ENCODE results near the gene STXBP1. TPM values are rescaled to one million over a fixed set of nuclear protein-coding genes. Genes with fewer than 3 reads are reported as not detected.

Gene STXBP1
- total and polyA plus RNA-seq, 9 of the 15 experiments (the other 6 are each of a cell fraction or from before 2014, with no cell fraction given): 4.6 to 35.1 (median 9.7) TPM

DNA sequence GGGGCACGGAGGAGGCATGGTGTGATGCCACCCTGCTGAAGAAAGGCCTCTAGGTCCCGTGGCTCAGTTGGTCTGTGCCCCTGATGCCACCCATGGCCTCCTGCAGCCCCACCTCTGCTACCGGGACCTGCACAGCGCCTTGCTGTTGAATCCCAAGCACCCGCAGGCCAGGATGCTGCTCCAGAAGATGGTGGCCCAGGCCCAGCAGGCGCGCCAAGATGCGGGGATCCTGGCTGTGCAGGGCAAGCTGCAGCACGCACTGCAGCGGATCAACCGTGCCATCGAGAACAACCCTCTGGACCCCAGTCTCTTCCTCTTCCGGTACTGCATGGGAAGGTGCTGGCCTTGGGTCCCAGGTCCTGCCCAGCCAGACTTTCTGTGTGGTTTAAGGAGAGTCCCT is 110.9 kb downstream of the STXBP1 start:
- H3K79me2 ChIP-seq (ENCODE audit: control insufficient read depth, insufficient read depth, low read length): no peaks in the 10 kb centered on the region
- in situ Hi-C loops (cut with MboI) (no loop called here), intact Hi-C loops (cut with micrococcal nuclease) (no loop called here)
- no peaks in the 10 kb centered on the region; a peak in 1 of 5 replicates for H3K27me3 ChIP-seq (ENCODE audit: control insufficient read depth in 2 of 2, insufficient read depth in 2 of 2, low read length in 2 of 2)
- H3K36me3 ChIP-seq (ENCODE audit: control insufficient read depth, insufficient read depth, low read length): no peaks in the 10 kb centered on the region
- H3K4me3 ChIP-seq: no peak overlapping the region
- no peak for TF ChIP-seq NONO (IDR thresholded peaks at IDR 0.05; ENCODE audit: low read depth in 2 of 2, low read length in 1 of 2)
- no peak for TF ChIP-seq THRAP3 (IDR thresholded peaks at IDR 0.05; ENCODE audit: borderline replicate concordance)
- no peak for TF ChIP-seq RBFOX2 (IDR thresholded peaks at IDR 0.05; ENCODE audit: low read depth, low read length)
- no peak for TF ChIP-seq PCBP2 (IDR thresholded peaks at IDR 0.05; ENCODE audit: low read depth, low read length, poor library complexity, severe bottlenecking)
- TF ChIP-seq FOXM1 (IDR thresholded peaks at IDR 0.05; ENCODE audit: low read depth): no peak
- no peak for TF ChIP-seq FOXM1 (CRISPR knock-in tag; IDR thresholded peaks at IDR 0.05; ENCODE audit: low read depth)
- TF ChIP-seq, protein P1, sequence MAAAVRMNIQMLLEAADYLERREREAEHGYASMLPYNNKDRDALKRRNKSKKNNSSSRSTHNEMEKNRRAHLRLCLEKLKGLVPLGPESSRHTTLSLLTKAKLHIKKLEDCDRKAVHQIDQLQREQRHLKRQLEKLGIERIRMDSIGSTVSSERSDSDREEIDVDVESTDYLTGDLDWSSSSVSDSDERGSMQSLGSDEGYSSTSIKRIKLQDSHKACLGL (CRISPR knock-in tag; IDR thresholded peaks at IDR 0.05; ENCODE audit: borderline replicate concordance, poor library complexity, severe bottlenecking): no peak
- no peak for TF ChIP-seq ZNF12 (CRISPR knock-in tag; IDR thresholded peaks at IDR 0.05)
- no peak for TF ChIP-seq TBL1XR1 (IDR thresholded peaks at IDR 0.05; ENCODE audit: low read length in 2 of 2)
- TF ChIP-seq ZNF3 (CRISPR knock-in tag; IDR thresholded peaks at IDR 0.05): no peak
- ChIA-PET CTCF (ENCODE audit: low intra/inter-chr PET ratio) (no interaction called here), POLR2A (interaction anchor here (0.5 kb wide), 1 partner anchor 170 kb away, joined by 3 read pairs; no protein-coding TSS in a partner anchor)
- H4K20me1 ChIP-seq (replicated peaks; ENCODE audit: control insufficient read depth, insufficient read depth, low read length): no peaks in the 10 kb centered on the region
- H3K9ac ChIP-seq (ENCODE audit: insufficient read depth in 1 of 2, low read depth in 2 of 2, low read length in 2 of 2): no peak overlapping the region
- BruUV-seq (replicated peaks): no TSS peak
- no peak overlapping the region for H3K4me2 ChIP-seq (ENCODE audit: insufficient read depth, low read length)
- no peak overlapping the region for H3K27ac ChIP-seq (ENCODE audit: extremely low read depth, low read depth, low read length)
- FAIRE-seq (no peak), DNase-seq (ENCODE audit: extremely low read depth in 1 of 4, low spot score in 3 of 4) (no peak), ATAC-seq (no peak)
- H3K9me3 ChIP-seq (replicated peaks; ENCODE audit: control insufficient read depth, insufficient read depth, low read depth, low read length): no peaks in the 10 kb centered on the region
- 55% methylated on average over 12 of the region's 13 CpGs for WGBS (ENCODE audit: insufficient coverage, low coverage, missing lambda C conversion rate)
- no peaks in the 10 kb centered on the region for H3K9me1 ChIP-seq (ENCODE audit: control insufficient read depth, insufficient read depth, low read length)
- H3K4me1 ChIP-seq (replicated peaks in 1 of 2; ENCODE audit: control insufficient read depth in 2 of 2, insufficient read depth in 2 of 2, low read length in 2 of 2): peaks cover 0 to 26% of the 10 kb centered on the region in 2 experiments; a peak in 3 of 5 replicates
- no peak overlapping the region for H2AFZ ChIP-seq (ENCODE audit: low read depth, low read length)

Data from K562 (cell line).